ENCODE measurements around the gene ST7.

DNA sequence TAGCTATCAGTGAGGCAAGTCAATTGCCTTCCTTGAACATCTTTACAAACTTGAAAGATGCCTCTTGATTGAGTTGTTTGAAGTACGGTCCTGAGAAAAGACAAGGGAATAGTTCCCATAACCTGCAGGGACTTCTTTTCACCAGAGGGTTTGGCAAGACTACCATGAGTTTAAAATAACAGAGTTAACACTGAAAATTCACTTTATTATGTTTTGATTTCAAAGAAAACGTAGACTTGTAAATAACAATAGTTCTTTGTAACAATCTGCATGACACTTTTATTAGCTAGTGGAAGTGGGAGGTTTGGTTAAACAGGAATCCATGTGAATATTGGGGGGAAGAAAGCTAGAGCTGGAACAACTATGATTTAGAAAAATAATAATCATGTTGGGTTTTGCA, 320.0 kb downstream of the ST7 start:
- TF ChIP-seq, protein P1, sequence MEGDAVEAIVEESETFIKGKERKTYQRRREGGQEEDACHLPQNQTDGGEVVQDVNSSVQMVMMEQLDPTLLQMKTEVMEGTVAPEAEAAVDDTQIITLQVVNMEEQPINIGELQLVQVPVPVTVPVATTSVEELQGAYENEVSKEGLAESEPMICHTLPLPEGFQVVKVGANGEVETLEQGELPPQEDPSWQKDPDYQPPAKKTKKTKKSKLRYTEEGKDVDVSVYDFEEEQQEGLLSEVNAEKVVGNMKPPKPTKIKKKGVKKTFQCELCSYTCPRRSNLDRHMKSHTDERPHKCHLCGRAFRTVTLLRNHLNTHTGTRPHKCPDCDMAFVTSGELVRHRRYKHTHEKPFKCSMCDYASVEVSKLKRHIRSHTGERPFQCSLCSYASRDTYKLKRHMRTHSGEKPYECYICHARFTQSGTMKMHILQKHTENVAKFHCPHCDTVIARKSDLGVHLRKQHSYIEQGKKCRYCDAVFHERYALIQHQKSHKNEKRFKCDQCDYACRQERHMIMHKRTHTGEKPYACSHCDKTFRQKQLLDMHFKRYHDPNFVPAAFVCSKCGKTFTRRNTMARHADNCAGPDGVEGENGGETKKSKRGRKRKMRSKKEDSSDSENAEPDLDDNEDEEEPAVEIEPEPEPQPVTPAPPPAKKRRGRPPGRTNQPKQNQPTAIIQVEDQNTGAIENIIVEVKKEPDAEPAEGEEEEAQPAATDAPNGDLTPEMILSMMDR (optimal IDR thresholded peaks at IDR 0.05 in 1 of 3, IDR thresholded peaks at IDR 0.05 in 1 of 3, conservative IDR thresholded peaks at IDR 0.05 in 1 of 3; ENCODE audit: extremely low read depth in 1 of 3, insufficient read depth in 2 of 3, low read length in 3 of 3), result no peak
- TF ChIP-seq EZH2 (IDR thresholded peaks at IDR 0.05; ENCODE audit: low read length), result no peak
